Mammary epithelial cell (primary cell): ENCODE data around the gene CCN6.

Experiments
- CTCF ChIP-seq, 2 donors: IDR thresholded peaks in 1 of 2; conservative IDR thresholded peaks in 1 of 2; 2 replicates each; pipeline ENCODE4 v1.5.1; 2011 to 2012; ENCODE audit warnings: inconsistent platforms in 2 of 2, low read length in 2 of 2, mild to moderate bottlenecking in 2 of 2, control low read depth in 1 of 2, low read depth in 1 of 2; ENCODE audit not compliant: insufficient read depth in 1 of 2; ENCODE audit errors: extremely low read depth in 1 of 2
- EZH2 ChIP-seq: IDR thresholded peaks from 2 replicates; pipeline ENCODE4 v1.6.1; 2012; ENCODE audit warnings: low read length, inconsistent platforms, borderline replicate concordance

- TF ChIP-seq EZH2, result no peak
- no peak for TF ChIP-seq CTCF (conservative IDR thresholded peaks at IDR 0.05 in 1 of 2, IDR thresholded peaks at IDR 0.05 in 1 of 2; ENCODE audit: extremely low read depth in 1 of 2, insufficient read depth in 1 of 2, low read depth in 1 of 2, low read length in 2 of 2)
These were observed 19.3 kb upstream of the CCN6 start for GRCh38 chr6:112034616-112034995.
